ENCODE results near the gene TOR4A.

GRCh38 chr9:137286975-137287383 lies 9.5 kb downstream of the TOR4A start:
- TF ChIP-seq CTCF (conservative IDR thresholded peaks at IDR 0.05; ENCODE audit: low read length), result peak; percentile 77
- TF ChIP-seq EZH2phosphoT487 (IDR thresholded peaks at IDR 0.05; ENCODE audit: borderline replicate concordance, low read depth, low read length), result no peak
